Gastroesophageal sphincter (tissue), 4 donors: ENCODE data around the gene PDLIM3. TPM values are rescaled to one million over a fixed set of nuclear protein-coding genes. Genes with fewer than 3 reads are reported as not detected.
A peak's percentile ranks its signal among the peaks of the same experiment; 100 is the strongest.

Source experiments
- ATAC-seq: fragments of 150-250 bp; one replicate; pipeline ENCODE4 v1.9.1; 2016; ENCODE audit warnings: mild to moderate bottlenecking, moderate library complexity
- H3K27ac ChIP-seq, 4 donors: fragments of 200-600 bp; sonication (generic) in 3 of 4; 1 replicate in 3 of 4; 2 replicates in 1 of 4; pipeline ENCODE4 v1.5.1; 2016 to 2019
- H3K27me3 ChIP-seq: fragments of 200-600 bp; sonication (generic); one replicate; pipeline ENCODE4 v1.5.1; 2019
- H3K36me3 ChIP-seq, 2 donors: fragments of 200-600 bp; sonication (generic); one replicate each; pipeline ENCODE4 v1.5.1; 2019; ENCODE audit warnings: control low read depth in 1 of 2
- H3K4me1 ChIP-seq, 3 donors: fragments of 200-600 bp; sonication (generic); 1 replicate in 2 of 3; 2 replicates in 1 of 3; pipeline ENCODE4 v1.5.1; 2016 to 2019; ENCODE audit warnings: control low read depth in 2 of 3
- H3K4me3 ChIP-seq, 2 donors: fragments of 200-600 bp; sonication (generic); one replicate each; pipeline ENCODE4 v1.5.1; 2019; ENCODE audit warnings: mild to moderate bottlenecking in 1 of 2, moderate library complexity in 1 of 2
- H3K9me3 ChIP-seq, 3 donors: fragments of 200-600 bp; sonication (generic); one replicate each; pipeline ENCODE4 v1.5.1; 2017 to 2019; ENCODE audit warnings: control low read depth in 2 of 3
- CTCF ChIP-seq, 4 experiments: fragments of 200-600 bp in 2 of 4; fragments of 450-650 bp in 2 of 4; sonication (generic) in 1 of 4; IDR thresholded peaks; one replicate each; pipeline ENCODE4 v1.5.1; 2017 to 2019; ENCODE audit warnings: antibody characterized with exemption in 4 of 4, mild to moderate bottlenecking in 2 of 4, moderate library complexity in 2 of 4
- EP300 ChIP-seq: sonication (generic); formaldehyde crosslinking; IDR thresholded peaks from one replicate; pipeline ENCODE4 v1.6.1; 2017; ENCODE audit warnings: antibody characterized with exemption, mild to moderate bottlenecking
- POLR2A ChIP-seq, 2 donors: fragments of 450-650 bp; IDR thresholded peaks; one replicate each; pipeline ENCODE4 v1.6.1; 2017; ENCODE audit warnings: antibody characterized with exemption in 2 of 2, mild to moderate bottlenecking in 2 of 2, moderate library complexity in 1 of 2
- POLR2AphosphoS5 ChIP-seq: sonication (generic); formaldehyde crosslinking; IDR thresholded peaks from one replicate; pipeline ENCODE4 v1.6.1; 2017; ENCODE audit warnings: antibody characterized with exemption
- WGBS, 2 donors: methylation state at CpG; one replicate each; pipeline ENCODE4 v1.1.5; 2018; ENCODE audit warnings: low coverage in 1 of 2; 5-methylcytosine and 5-hydroxymethylcytosine counted together
- total RNA-seq, 4 donors: library from RNA; depleted of rRNA; stranded (reverse); fragments of >200 nt; gene quantifications; one replicate each; pipeline ENCODE4 v1.1.0, GENCODE V29; 2016

PDLIM3 gene
- total RNA-seq, 4 donors from 2014 or later: 1,505 to 2,123 (median 1,752) TPM

GRCh38 chr4:185479507-185479971 is 55.8 kb downstream of the PDLIM3 start:
- H3K9me3 ChIP-seq: no peaks in the 10 kb centered on the region
- 89% methylated on average over 1 of the region's 1 CpG; no CpG with 5 or more reads in 1 of the 2 donors for WGBS, 2 donors
- peak; percentile 29 for TF ChIP-seq POLR2AphosphoS5
- no peak for TF ChIP-seq CTCF (IDR thresholded peaks at IDR 0.05)
- no peak overlapping the region for H3K27ac ChIP-seq
- peak; percentile 43 for ATAC-seq
- H3K4me1 ChIP-seq: peaks cover 0 to 14% (median 0%) of the 10 kb centered on the region in 3 donors
- no peak overlapping the region for H3K4me3 ChIP-seq
- no peaks in the 10 kb centered on the region for H3K27me3 ChIP-seq
- no peaks in the 10 kb centered on the region for H3K36me3 ChIP-seq

DNA sequence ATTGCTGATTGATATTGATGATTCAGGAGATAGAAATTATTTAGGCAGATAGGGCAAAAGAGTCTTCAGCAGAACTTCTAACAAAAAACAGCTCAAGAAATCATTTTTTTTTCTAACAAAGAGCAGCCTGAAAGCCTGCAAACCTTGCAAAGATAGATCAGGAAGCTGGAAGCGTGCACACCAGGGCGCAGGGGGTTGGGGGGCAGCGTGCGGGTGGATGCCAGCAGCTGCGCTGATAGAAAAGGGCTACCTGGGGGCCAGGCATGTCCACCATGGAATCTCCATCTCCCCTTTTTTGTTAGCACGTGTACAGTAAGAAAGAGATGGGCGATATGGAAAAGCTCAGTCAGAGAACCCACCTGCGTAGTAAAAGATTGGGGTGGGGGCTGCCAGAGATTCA is 62.1 kb downstream of the PDLIM3 start:
- no peak overlapping the region for H3K27ac ChIP-seq
- no peaks in the 10 kb centered on the region for H3K9me3 ChIP-seq
- peaks cover 0 to 23% (median 0%) of the 10 kb centered on the region in 3 donors for H3K4me1 ChIP-seq
- 90% methylated on average over 2 to 6 of the region's 8 CpGs for WGBS, 2 donors
- H3K36me3 ChIP-seq: no peaks in the 10 kb centered on the region
- no peak overlapping the region for H3K4me3 ChIP-seq
- TF ChIP-seq POLR2A (IDR thresholded peaks at IDR 0.05): no peak
- TF ChIP-seq EP300: no peak
- TF ChIP-seq CTCF (IDR thresholded peaks at IDR 0.05): no peak
- no peak for TF ChIP-seq POLR2AphosphoS5
- no peak for ATAC-seq
- no peaks in the 10 kb centered on the region for H3K27me3 ChIP-seq

- H3K27me3 ChIP-seq: no peaks in the 10 kb centered on the region
- H3K9me3 ChIP-seq: no peaks in the 10 kb centered on the region
- peak overlapping the region in 2 of 4 donors; percentile 79 to 89 for H3K27ac ChIP-seq
- H3K4me1 ChIP-seq: peaks cover 0 to 23% (median 0%) of the 10 kb centered on the region in 3 donors
- no peak for TF ChIP-seq POLR2AphosphoS5
- no peak for TF ChIP-seq CTCF (IDR thresholded peaks at IDR 0.05)
- no peak for TF ChIP-seq POLR2A (IDR thresholded peaks at IDR 0.05)
- no peak for ATAC-seq
- peak overlapping the region; percentile 51 to 66 for H3K4me3 ChIP-seq
- WGBS, 2 donors: 26 to 35% methylated on average over 10 of the region's 10 CpGs
- no peaks in the 10 kb centered on the region for H3K36me3 ChIP-seq
Measured at GRCh38 chr4:185472103-185472542, 63.2 kb downstream of the PDLIM3 start.

- WGBS, 2 donors: 0% methylated on average over 6 to 18 of the region's 93 CpGs
- Histone ChIP-seq H3K27ac (peak within 1 kb of the TSS; percentile 2 to 89 (median 80)), H3K4me1 (peaks cover 0 to 23% (median 0%) of the 10 kb centered on the region in 3 donors), H3K36me3 (no peaks in the 10 kb centered on the region), H3K4me3 (peak within 1 kb of the TSS; percentile 66 to 69), H3K9me3 (no peaks in the 10 kb centered on the region), H3K27me3 (no peaks in the 10 kb centered on the region)
- ATAC-seq: peak; percentile 94
- peak; percentile 55 to 59 for TF ChIP-seq POLR2A (IDR thresholded peaks at IDR 0.05)
- peak; percentile 58 for TF ChIP-seq POLR2AphosphoS5
- no peak for TF ChIP-seq EP300
- peak; percentile 80 to 91 (median 81) for TF ChIP-seq CTCF (IDR thresholded peaks at IDR 0.05)
Measured at GRCh38 chr4:185471235-185472102, 63.8 kb downstream of the PDLIM3 start, which contains the start of gene CCDC110. CCDC110 (minus strand) TSS chr4:185471733; CDS start chr4:185471683, 50 bp downstream.
